Naive thymus-derived CD4-positive, alpha-beta T cell (primary cell): ENCODE results near the gene TYR. TPM values are rescaled to one million over a fixed set of nuclear protein-coding genes. Genes with fewer than 3 reads are reported as not detected.
"Not testable (repeated sequence)": the region's sequence is repeated elsewhere in the genome, so short reads cannot be mapped to it uniquely, and the experiment has no call there.

ENCODE experiments used
- ATAC-seq: fragments of 150-1000 bp; cut with Tn5 transposase; 2 replicates; pipeline ENCODE4 v1.10.0; 2021; ENCODE audit warnings: mild to moderate bottlenecking, moderate library complexity
- CTCF ChIA-PET: fragments of 350-600 bp; sonication (Branson Sonifier 250); formaldehyde crosslinking; loops from one replicate; lab custom pipeline; 2021; ENCODE audit warnings: antibody characterized with exemption; lab: Charles Lee
- POLR2A ChIA-PET: fragments of 350-600 bp; sonication (Branson Sonifier 250); formaldehyde crosslinking; loops from one replicate; lab custom pipeline; 2021; ENCODE audit warnings: antibody characterized with exemption, inconsistent platforms; lab: Charles Lee
- DNase-seq, 9 donors: peaks; one replicate each; pipeline versions ENCODE4 v3.0.0 to v3.0.0-alpha.2; 2020 to 2022; ENCODE audit warnings: mixed read lengths in 1 of 9
- H3K27ac ChIP-seq: one replicate; pipeline ENCODE4 v1.7.0; 2013; ENCODE audit warnings: mild to moderate bottlenecking, low read depth, low read length, moderate library complexity
- H3K27me3 ChIP-seq, 2 donors: one replicate each; pipeline ENCODE4 v1.7.0; 2013; ENCODE audit warnings: low read length in 2 of 2, mild to moderate bottlenecking in 2 of 2, moderate library complexity in 2 of 2; ENCODE audit not compliant: control insufficient read depth in 2 of 2, insufficient read depth in 2 of 2
- H3K36me3 ChIP-seq, 3 experiments: 1 replicate in 2 of 3; 2 replicates in 1 of 3; pipeline ENCODE4 v1.7.0; 2013; ENCODE audit warnings: low read length in 3 of 3, mild to moderate bottlenecking in 3 of 3, moderate library complexity in 1 of 3; ENCODE audit not compliant: insufficient read depth in 3 of 3, control insufficient read depth in 2 of 3
- H3K4me1 ChIP-seq, 2 donors: one replicate each; pipeline ENCODE4 v1.7.0; 2013; ENCODE audit warnings: low read length in 2 of 2, mild to moderate bottlenecking in 2 of 2, moderate library complexity in 1 of 2; ENCODE audit not compliant: control insufficient read depth in 2 of 2, insufficient read depth in 2 of 2
- H3K4me3 ChIP-seq: 2 replicates; pipeline ENCODE4 v1.7.0; 2013; ENCODE audit warnings: mild to moderate bottlenecking, low read length
- H3K9me3 ChIP-seq, 3 experiments: 1 replicate in 2 of 3; 2 replicates in 1 of 3; pipeline ENCODE4 v1.7.0; 2013; ENCODE audit warnings: low read length in 3 of 3; ENCODE audit not compliant: control insufficient read depth in 2 of 3
- H3K27ac Mint-ChIP-seq, 9 donors: one replicate each; pipeline ENCODE4 v1.8.0; 2020 to 2022; ENCODE audit warnings: mixed read lengths in 9 of 9, mild to moderate bottlenecking in 8 of 9, moderate library complexity in 5 of 9, inconsistent platforms in 2 of 9
- H3K27me3 Mint-ChIP-seq, 5 donors: one replicate each; pipeline ENCODE4 v1.8.0; 2021 to 2022; ENCODE audit warnings: mixed read lengths in 5 of 5, mild to moderate bottlenecking in 1 of 5
- H3K36me3 Mint-ChIP-seq, 5 donors: one replicate each; pipeline ENCODE4 v1.8.0; 2020 to 2022; ENCODE audit warnings: mixed read lengths in 5 of 5, mild to moderate bottlenecking in 3 of 5, inconsistent platforms in 1 of 5
- H3K4me1 Mint-ChIP-seq, 7 donors: one replicate each; pipeline ENCODE4 v1.8.0; 2020 to 2022; ENCODE audit warnings: mixed read lengths in 7 of 7, mild to moderate bottlenecking in 3 of 7, inconsistent platforms in 1 of 7
- H3K4me3 Mint-ChIP-seq, 10 donors: one replicate each; pipeline ENCODE4 v1.8.0; 2020 to 2022; ENCODE audit warnings: mild to moderate bottlenecking in 10 of 10, mixed read lengths in 10 of 10, moderate library complexity in 6 of 10, inconsistent platforms in 2 of 10
- H3K9me3 Mint-ChIP-seq, 11 donors: one replicate each; pipeline ENCODE4 v1.8.0; 2020 to 2022; ENCODE audit warnings: mixed read lengths in 11 of 11, mild to moderate bottlenecking in 4 of 11, inconsistent platforms in 1 of 11, moderate library complexity in 1 of 11
- intact Hi-C, 2 donors: fragments of 100-400 bp; cut with micrococcal nuclease; formaldehyde crosslinking; loops; one replicate each; pipeline ENCODE4 v1.15.1; 2023
- polyA plus RNA-seq, 2 donors: library from polyadenylated mRNA; unstranded; fragments of 300-500 nt; fragmentation: Illumina TruSeq; gene quantifications; one replicate each; pipeline ENCODE4 v1.2.3, GENCODE V29; 2021
- total RNA-seq, 6 experiments: library from RNA in 5 of 6; stranded (reverse) in 5 of 6; gene quantifications; 1 replicate in 5 of 6; 2 replicates in 1 of 6; pipeline ENCODE4 v1.2.3 and lab custom pipeline; 2021 to 2026

Gene TYR
- total and polyA plus RNA-seq, 7 experiments from 2014 or later: not detected

- intact Hi-C loops: not testable (repeated sequence)
Measured at GRCh38 chr11:89338073-89338472, 160.4 kb downstream of the TYR start.

GRCh38 chr11:89340450-89340849 is 162.8 kb downstream of the TYR start:
- ATAC-seq, H3K27ac Mint-ChIP-seq, H3K4me1 ChIP-seq, H3K27ac ChIP-seq, H3K36me3 Mint-ChIP-seq, H3K27me3 ChIP-seq, H3K36me3 ChIP-seq, H3K27me3 Mint-ChIP-seq, POLR2A ChIA-PET, H3K9me3 ChIP-seq, H3K4me1 Mint-ChIP-seq, H3K9me3 Mint-ChIP-seq, CTCF ChIA-PET, intact Hi-C loops, H3K4me3 Mint-ChIP-seq, DNase-seq, H3K4me3 ChIP-seq: not testable (repeated sequence)

More at GRCh38 chr11:89338073-89338472, 160.4 kb downstream of the TYR start:
- H3K4me1 ChIP-seq, H3K4me1 Mint-ChIP-seq, ATAC-seq, H3K27me3 Mint-ChIP-seq, H3K4me3 Mint-ChIP-seq, H3K36me3 Mint-ChIP-seq, H3K27ac Mint-ChIP-seq, H3K4me3 ChIP-seq, H3K36me3 ChIP-seq, H3K9me3 Mint-ChIP-seq, CTCF ChIA-PET, H3K27ac ChIP-seq, DNase-seq, POLR2A ChIA-PET, H3K9me3 ChIP-seq, H3K27me3 ChIP-seq: not testable (repeated sequence)

GRCh38 chr11:89342880-89343572 is 165.4 kb downstream of the TYR start:
- ATAC-seq, H3K9me3 Mint-ChIP-seq, H3K4me3 Mint-ChIP-seq, CTCF ChIA-PET, H3K4me3 ChIP-seq, H3K27ac Mint-ChIP-seq, intact Hi-C loops, H3K36me3 ChIP-seq, H3K36me3 Mint-ChIP-seq, H3K4me1 Mint-ChIP-seq, POLR2A ChIA-PET, H3K4me1 ChIP-seq, DNase-seq, H3K27ac ChIP-seq, H3K27me3 ChIP-seq, H3K27me3 Mint-ChIP-seq, H3K9me3 ChIP-seq: not testable (repeated sequence)

Other genes starting within 250 kb of the TYR start
- gene GRM5, start 111.9 kb upstream of the TYR start, total RNA-seq: not detected
- gene GRM5, start 111.9 kb upstream of the TYR start, polyA plus RNA-seq: not detected